Left lung (tissue), 10 donors: ENCODE results near the gene ULBP3. TPM values are rescaled to one million over a fixed set of nuclear protein-coding genes. Genes with fewer than 3 reads are reported as not detected.
"Not testable (repeated sequence)": the region's sequence is repeated elsewhere in the genome, so short reads cannot be mapped to it uniquely, and the experiment has no call there.

Experiments
- ATAC-seq: fragments of 200-7000 bp; cut with Tn5 transposase; one replicate; pipeline ENCODE4 v1.9.1; 2020; ENCODE audit warnings: moderate library complexity
- DNase-seq, 4 donors: peaks; one replicate each; pipeline ENCODE4 v3.0.0-alpha.2; 2013 to 2020
- H3K27ac ChIP-seq, 2 donors: fragments of 200-600 bp; sonication (generic) in 1 of 2; one replicate each; pipeline versions ENCODE4 v1.5.0 to v1.8.0; 2020 to 2021
- H3K27me3 ChIP-seq, 2 donors: fragments of 200-600 bp; sonication (generic) in 1 of 2; one replicate each; pipeline versions ENCODE4 v1.5.0 to v1.8.0; 2020 to 2021
- H3K36me3 ChIP-seq, 2 donors: fragments of 200-600 bp; sonication (generic) in 1 of 2; one replicate each; pipeline versions ENCODE4 v1.5.0 to v1.8.0; 2020 to 2021
- H3K4me1 ChIP-seq, 2 donors: fragments of 200-600 bp; one replicate each; pipeline ENCODE4 v1.8.0; 2021
- H3K4me3 ChIP-seq, 2 donors: fragments of 200-600 bp; sonication (generic) in 1 of 2; one replicate each; pipeline versions ENCODE4 v1.5.0 to v1.8.0; 2020 to 2021; ENCODE audit warnings: mild to moderate bottlenecking in 1 of 2
- H3K9me3 ChIP-seq, 2 donors: fragments of 200-600 bp; sonication (generic) in 1 of 2; one replicate each; pipeline versions ENCODE4 v1.5.0 to v1.8.0; 2020 to 2021
- intact Hi-C, 2 donors: fragments of 100-400 bp; cut with DNase I; formaldehyde crosslinking; loops; one replicate each; pipeline versions ENCODE4 v1.11.2 to v1.14.2; 2022
- polyA plus RNA-seq, 6 donors: library from polyadenylated mRNA; unstranded; fragments of 120-200 nt; gene quantifications; one replicate each; pipeline ENCODE4 v1.2.1, GENCODE V29; 2013; ENCODE audit not compliant: insufficient read length in 6 of 6
- total RNA-seq, 2 donors: library from RNA; stranded (reverse); fragmentation: NEBNext Ultra II Directional; extraction: Animal tissue kit (Norgen Biotek cat#: 25700); gene quantifications; one replicate each; pipeline ENCODE4 v1.2.1, GENCODE V29; 2021
- TF ChIP-seq, protein P1 (sequence below), 2 donors: fragments of 200-600 bp; sonication (generic) in 1 of 2; IDR thresholded peaks; one replicate each; pipeline versions ENCODE4 v1.5.0 to v1.8.0; 2021; ENCODE audit warnings: antibody characterized with exemption in 2 of 2
- donor health status: DM: no; HTN: yes; CAD: no.
- donor health status: DM: no; HTN: no; CAD: no.

ULBP3 gene
- total and polyA plus RNA-seq, 8 donors: 8.6 to 13.0 (median 10.3) TPM

DNA sequence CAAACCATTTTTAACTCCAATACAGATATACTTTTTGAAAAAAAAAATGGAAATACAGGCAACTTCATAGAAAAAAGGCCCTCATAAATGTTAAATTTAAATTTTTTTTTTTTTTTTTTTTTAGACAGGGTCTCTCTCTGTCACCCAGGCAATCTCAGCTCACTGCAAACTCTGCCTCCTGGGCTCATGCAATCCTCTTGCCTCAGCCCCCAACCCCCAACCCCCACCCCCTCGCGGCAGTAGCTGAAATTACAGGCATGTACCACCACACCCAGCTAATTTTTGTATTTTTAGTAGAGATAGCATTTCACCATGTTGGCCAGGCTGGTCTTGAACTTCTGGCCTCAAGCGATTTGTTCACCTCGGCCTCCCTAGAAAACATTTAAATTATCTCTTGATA lies 12.8 kb upstream of the ULBP3 start:
- TF ChIP-seq, protein P1, sequence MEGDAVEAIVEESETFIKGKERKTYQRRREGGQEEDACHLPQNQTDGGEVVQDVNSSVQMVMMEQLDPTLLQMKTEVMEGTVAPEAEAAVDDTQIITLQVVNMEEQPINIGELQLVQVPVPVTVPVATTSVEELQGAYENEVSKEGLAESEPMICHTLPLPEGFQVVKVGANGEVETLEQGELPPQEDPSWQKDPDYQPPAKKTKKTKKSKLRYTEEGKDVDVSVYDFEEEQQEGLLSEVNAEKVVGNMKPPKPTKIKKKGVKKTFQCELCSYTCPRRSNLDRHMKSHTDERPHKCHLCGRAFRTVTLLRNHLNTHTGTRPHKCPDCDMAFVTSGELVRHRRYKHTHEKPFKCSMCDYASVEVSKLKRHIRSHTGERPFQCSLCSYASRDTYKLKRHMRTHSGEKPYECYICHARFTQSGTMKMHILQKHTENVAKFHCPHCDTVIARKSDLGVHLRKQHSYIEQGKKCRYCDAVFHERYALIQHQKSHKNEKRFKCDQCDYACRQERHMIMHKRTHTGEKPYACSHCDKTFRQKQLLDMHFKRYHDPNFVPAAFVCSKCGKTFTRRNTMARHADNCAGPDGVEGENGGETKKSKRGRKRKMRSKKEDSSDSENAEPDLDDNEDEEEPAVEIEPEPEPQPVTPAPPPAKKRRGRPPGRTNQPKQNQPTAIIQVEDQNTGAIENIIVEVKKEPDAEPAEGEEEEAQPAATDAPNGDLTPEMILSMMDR (IDR thresholded peaks at IDR 0.05): no peak
- no peaks in the 10 kb centered on the region for H3K9me3 ChIP-seq
- intact Hi-C loops: loop anchor here in 1 of 2 donors (5.0 kb wide), 1 partner anchor 251 kb away; no protein-coding TSS in a partner anchor
- H3K27ac ChIP-seq: no peak overlapping the region
- no peak overlapping the region for H3K4me3 ChIP-seq
- peaks cover 0 to 7% of the 10 kb centered on the region in 2 donors for H3K27me3 ChIP-seq
- H3K4me1 ChIP-seq: no peaks in the 10 kb centered on the region
- H3K36me3 ChIP-seq: no peaks in the 10 kb centered on the region
- DNase-seq (no peak), ATAC-seq (no peak)

DNA sequence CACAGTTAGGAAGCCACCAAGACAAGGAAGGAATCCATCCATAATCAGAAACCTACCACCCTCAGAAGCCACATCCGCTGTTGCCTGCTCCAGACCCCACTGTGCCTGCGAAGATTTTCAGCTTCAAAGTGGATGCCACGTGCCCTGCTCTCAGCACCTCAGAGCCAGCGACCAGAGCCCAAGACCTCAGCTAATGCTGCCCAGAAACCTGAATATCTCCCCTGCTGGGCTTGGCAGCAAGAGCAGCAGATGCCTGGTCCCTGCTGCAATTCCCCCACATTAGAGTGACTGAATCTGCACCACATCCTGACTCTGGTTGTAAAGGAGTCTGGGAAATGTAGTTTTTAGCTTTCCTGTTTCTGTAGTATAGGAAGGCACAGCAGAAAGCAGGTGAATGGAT lies 10.7 kb upstream of the ULBP3 start:
- H3K9me3 ChIP-seq: no peaks in the 10 kb centered on the region
- intact Hi-C loops: loop anchor here in 1 of 2 donors (5.0 kb wide), 2 partner anchors 253 to 313 kb away; no protein-coding TSS in a partner anchor
- no peak overlapping the region for H3K4me3 ChIP-seq
- no peaks in the 10 kb centered on the region for H3K36me3 ChIP-seq
- H3K27ac ChIP-seq: no peak overlapping the region
- DNase-seq (no peak), ATAC-seq (no peak)
- H3K27me3 ChIP-seq: peaks cover 0 to 7% of the 10 kb centered on the region in 2 donors
- no peaks in the 10 kb centered on the region for H3K4me1 ChIP-seq
- TF ChIP-seq, protein P1 (IDR thresholded peaks at IDR 0.05): no peak

DNA sequence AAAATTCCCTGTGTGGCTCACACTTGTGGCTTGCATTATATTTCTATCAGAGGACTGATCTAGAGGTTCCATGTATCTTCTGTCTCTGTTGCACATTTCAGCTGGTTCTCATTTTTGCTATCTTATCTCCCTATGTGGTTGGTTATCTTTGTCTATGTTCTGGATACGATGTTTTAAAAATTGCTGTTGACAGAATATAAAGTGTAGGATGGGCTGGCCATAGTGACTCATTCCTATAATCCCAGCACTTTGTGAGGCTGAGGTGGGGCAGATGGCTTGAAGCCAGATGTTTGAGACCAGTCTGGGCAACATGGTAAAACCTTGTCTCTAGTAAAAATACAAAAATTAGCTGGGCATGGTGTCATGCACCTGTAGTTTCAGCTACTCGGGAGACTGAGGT lies 9.9 kb upstream of the ULBP3 start:
- ATAC-seq: no peak
- TF ChIP-seq, protein P1 (IDR thresholded peaks at IDR 0.05): no peak

DNA sequence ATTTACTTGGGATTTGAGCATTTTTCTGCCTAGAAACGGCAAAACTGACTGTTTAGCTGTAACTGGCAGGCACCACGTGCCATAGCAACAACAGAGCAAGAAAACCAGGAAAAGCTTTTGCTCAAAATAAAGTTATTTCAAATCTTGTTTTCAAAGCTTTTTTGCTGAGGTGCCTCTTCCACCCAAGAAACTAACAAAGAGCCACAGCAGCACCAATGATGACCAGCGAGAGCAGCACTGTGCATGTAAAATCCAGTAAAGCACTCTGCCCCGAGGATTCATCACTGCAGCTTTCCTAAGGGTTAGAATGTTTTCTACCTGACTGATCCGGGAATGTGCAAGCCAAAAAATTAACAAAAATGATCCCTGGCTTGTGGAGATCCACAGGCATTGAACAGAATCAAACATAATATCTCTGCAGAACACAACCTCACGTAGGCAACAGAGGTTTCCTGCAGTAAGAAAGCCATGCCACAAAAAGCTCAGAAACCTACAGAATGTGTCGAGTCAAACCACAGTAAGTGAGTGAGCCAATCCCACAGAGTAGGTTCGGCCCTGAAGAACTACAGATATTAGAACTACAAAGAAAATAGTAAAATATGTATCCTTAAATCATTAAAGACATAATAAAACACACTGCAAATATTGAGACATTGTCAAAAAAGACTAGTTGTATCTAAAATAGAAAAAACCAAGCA lies 7.4 kb upstream of the ULBP3 start:
- ATAC-seq: no peak
- no peak for DNase-seq
- Histone ChIP-seq H3K4me3 (no peak overlapping the region), H3K4me1 (peaks cover 0 to 12% of the 10 kb centered on the region in 2 donors), H3K9me3 (no peaks in the 10 kb centered on the region), H3K27me3 (no peaks in the 10 kb centered on the region), H3K36me3 (no peaks in the 10 kb centered on the region), H3K27ac (no peak overlapping the region)
- TF ChIP-seq, protein P1 (IDR thresholded peaks at IDR 0.05): no peak
- intact Hi-C loops: loop anchor here in 1 of 2 donors (5.0 kb wide), 1 partner anchor 316 kb away; no protein-coding TSS in a partner anchor

More for the DNA sequence above, 9.9 kb upstream of the ULBP3 start:
- no peaks in the 10 kb centered on the region for H3K36me3 ChIP-seq
- no peaks in the 10 kb centered on the region for H3K9me3 ChIP-seq
- H3K27me3 ChIP-seq: peaks cover 0 to 7% of the 10 kb centered on the region in 2 donors
- H3K4me1 ChIP-seq: no peaks in the 10 kb centered on the region
- H3K27ac ChIP-seq: no peak overlapping the region
- H3K4me3 ChIP-seq: no peak overlapping the region
- DNase-seq: no peak
- intact Hi-C loops: loop anchor here in 1 of 2 donors (5.0 kb wide), 1 partner anchor 314 kb away; no protein-coding TSS in a partner anchor

DNA sequence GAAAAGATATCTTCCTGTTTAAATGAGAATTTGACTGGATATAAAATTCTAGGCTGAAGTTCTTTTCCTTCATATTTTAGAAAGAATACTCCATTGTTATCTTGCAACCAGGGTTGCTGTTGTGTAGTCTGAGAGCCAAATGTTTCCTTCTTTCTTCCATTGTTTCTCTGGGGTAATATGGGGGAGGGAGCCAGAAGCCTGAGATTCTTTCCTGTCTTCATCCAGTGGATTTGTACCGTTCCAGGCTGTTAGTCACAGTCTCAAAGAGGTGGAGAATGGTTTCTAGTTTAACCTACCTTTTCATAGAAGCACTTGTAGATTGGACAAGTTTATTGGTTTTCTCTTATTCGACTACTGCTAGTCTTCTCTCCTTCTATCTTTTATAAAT lies 6.1 kb upstream of the ULBP3 start:
- intact Hi-C loops: loop anchor here in 1 of 2 donors (5.0 kb wide), 1 partner anchor 317 kb away; no protein-coding TSS in a partner anchor
- Histone ChIP-seq H3K36me3 (no peaks in the 10 kb centered on the region), H3K27ac (no peak overlapping the region), H3K9me3 (no peaks in the 10 kb centered on the region), H3K4me1 (peaks cover 0 to 17% of the 10 kb centered on the region in 2 donors), H3K27me3 (peaks cover 0 to 2% of the 10 kb centered on the region in 2 donors), H3K4me3 (no peak overlapping the region)
- ATAC-seq (no peak), DNase-seq (no peak)
- TF ChIP-seq, protein P1 (IDR thresholded peaks at IDR 0.05): no peak

DNA sequence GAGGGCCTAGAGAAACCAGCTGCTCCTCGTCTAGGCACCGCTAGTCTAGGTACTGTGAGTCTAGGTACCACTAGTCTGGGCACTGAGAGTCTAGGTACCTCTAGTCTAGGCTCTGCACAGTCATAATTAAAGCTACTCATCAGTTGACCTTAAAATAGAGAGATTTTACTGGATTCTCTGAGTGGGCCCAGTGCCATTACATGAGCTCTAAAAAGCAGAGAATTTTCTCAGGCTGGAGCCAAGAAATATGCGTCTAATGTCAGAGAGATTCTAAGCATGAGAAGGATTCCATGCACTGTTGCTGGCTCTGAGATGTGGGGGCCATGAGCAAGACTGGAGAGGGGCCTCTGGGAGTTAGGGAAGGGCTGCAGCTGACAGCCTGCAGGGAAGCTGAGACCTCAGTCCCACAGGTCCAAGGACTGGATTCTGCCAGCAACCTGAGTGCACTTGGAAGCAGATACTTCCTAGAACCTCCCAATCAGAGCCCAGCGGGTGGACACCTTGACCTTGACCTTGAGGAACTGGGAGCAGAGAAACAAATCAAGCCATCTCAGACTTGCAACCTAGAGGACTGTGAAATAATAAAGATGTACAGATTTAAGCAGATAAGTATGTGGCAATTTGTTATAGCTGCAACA lies 5.6 kb upstream of the ULBP3 start:
- intact Hi-C loops: loop anchor here in 1 of 2 donors (5.0 kb wide), 1 partner anchor 318 kb away; no protein-coding TSS in a partner anchor
- H3K4me1 ChIP-seq: peaks cover 0 to 21% of the 10 kb centered on the region in 2 donors
- H3K27ac ChIP-seq, H3K27me3 ChIP-seq, H3K9me3 ChIP-seq, ATAC-seq, H3K4me3 ChIP-seq, DNase-seq, H3K36me3 ChIP-seq: not testable (repeated sequence)
